DND-41 (cell line): ENCODE data around the gene HAUS7.

Experiments
- ATAC-seq: fragments of 200-7000 bp; cut with Tn5 transposase; 3 replicates; pipeline ENCODE4 v1.9.1; 2021; ENCODE audit warnings: low read depth; ENCODE audit not compliant: insufficient read depth
- DNase-seq: peaks from one replicate; pipeline ENCODE4 v3.0.0-alpha.2; 2020
- H2AFZ ChIP-seq: 2 replicates; pipeline ENCODE4 v1.6.0; 2012; ENCODE audit warnings: low read depth, low read length
- H3K27ac ChIP-seq: 2 replicates; pipeline ENCODE4 v1.5.1; 2012; ENCODE audit warnings: low read length, inconsistent platforms
- H3K27me3 ChIP-seq: fragments of 200-600 bp; sonication (generic); 2 replicates; pipeline ENCODE4 v1.6.0; 2012; ENCODE audit warnings: low read length, mild to moderate bottlenecking, inconsistent platforms; ENCODE audit not compliant: insufficient read depth, poor library complexity
- H3K36me3 ChIP-seq: 2 replicates; pipeline ENCODE4 v1.5.1; 2012; ENCODE audit warnings: low read length, inconsistent platforms; ENCODE audit not compliant: insufficient read depth
- H3K4me1 ChIP-seq: 2 replicates; pipeline ENCODE4 v1.5.1; 2012; ENCODE audit warnings: mild to moderate bottlenecking, low read length; ENCODE audit not compliant: insufficient read depth
- H3K4me2 ChIP-seq: 2 replicates; pipeline ENCODE4 v1.6.0; 2012; ENCODE audit warnings: mild to moderate bottlenecking, moderate library complexity, low read length, inconsistent platforms; ENCODE audit not compliant: insufficient read depth
- H3K4me3 ChIP-seq, 2 experiments: fragments of 200-600 bp in 1 of 2; shearing (Covaris generic) in 1 of 2; 2 replicates each; pipeline ENCODE4 v1.5.1; 2012 to 2016; ENCODE audit warnings: inconsistent platforms in 2 of 2, low read length in 2 of 2, mild to moderate bottlenecking in 2 of 2, low read depth in 1 of 2, moderate library complexity in 1 of 2
- H3K79me2 ChIP-seq: 2 replicates; pipeline ENCODE4 v1.6.0; 2012; ENCODE audit warnings: low read length, inconsistent platforms; ENCODE audit not compliant: insufficient read depth
- H3K9ac ChIP-seq: 2 replicates; pipeline ENCODE4 v1.6.0; 2012; ENCODE audit warnings: low read depth, mild to moderate bottlenecking, inconsistent platforms, low read length, moderate library complexity
- H3K9me3 ChIP-seq: 2 replicates; pipeline ENCODE4 v1.5.1; 2012; ENCODE audit warnings: low read length, moderate library complexity, mild to moderate bottlenecking, inconsistent platforms; ENCODE audit not compliant: insufficient read depth, severe bottlenecking
- H4K20me1 ChIP-seq: 2 replicates; pipeline ENCODE4 v1.6.0; 2012; ENCODE audit warnings: low read length; ENCODE audit not compliant: insufficient read depth
- CTCF ChIP-seq: IDR thresholded peaks from 2 replicates; pipeline ENCODE4 v1.5.1; 2012; ENCODE audit warnings: borderline replicate concordance, low read length, moderate library complexity, mild to moderate bottlenecking; ENCODE audit not compliant: poor library complexity, severe bottlenecking; ENCODE audit errors: extremely low read depth
- EZH2 ChIP-seq: IDR thresholded peaks from 3 replicates; pipeline ENCODE4 v1.6.1; 2012; ENCODE audit warnings: borderline replicate concordance, low read depth, mild to moderate bottlenecking, moderate library complexity, low read length, inconsistent platforms; ENCODE audit not compliant: severe bottlenecking

The HAUS7 gene

GRCh38 chrX:153496590-153496959 is 26.2 kb upstream of the HAUS7 start:
- H3K4me3 ChIP-seq: no peak overlapping the region
- H3K27me3 ChIP-seq: no peaks in the 10 kb centered on the region
- no peak overlapping the region for H3K4me2 ChIP-seq
- ATAC-seq (no peak), DNase-seq (no peak)
- H3K36me3 ChIP-seq: no peaks in the 10 kb centered on the region
- H3K4me1 ChIP-seq: no peaks in the 10 kb centered on the region
- H3K27ac ChIP-seq: no peak overlapping the region
- no peak overlapping the region for H2AFZ ChIP-seq
- H4K20me1 ChIP-seq: no peaks in the 10 kb centered on the region
- TF ChIP-seq EZH2: no peak
- TF ChIP-seq CTCF: no peak
- H3K9ac ChIP-seq: no peak overlapping the region
- no peaks in the 10 kb centered on the region for H3K79me2 ChIP-seq
- no peaks in the 10 kb centered on the region for H3K9me3 ChIP-seq

GRCh38 chrX:153495903-153496589 is 25.7 kb upstream of the HAUS7 start:
- Histone ChIP-seq H3K27me3 (no peaks in the 10 kb centered on the region), H3K4me1 (no peaks in the 10 kb centered on the region), H3K9me3 (no peaks in the 10 kb centered on the region), H3K9ac (no peak overlapping the region), H3K79me2 (no peaks in the 10 kb centered on the region), H4K20me1 (no peaks in the 10 kb centered on the region), H3K4me3 (no peak overlapping the region), H3K27ac (no peak overlapping the region), H3K4me2 (no peak overlapping the region), H2AFZ (no peak overlapping the region), H3K36me3 (no peaks in the 10 kb centered on the region)
- ATAC-seq: no peak
- DNase-seq: no peak
- no peak for TF ChIP-seq EZH2
- TF ChIP-seq CTCF: no peak

- Histone ChIP-seq H3K27ac (no peak overlapping the region), H3K79me2 (no peaks in the 10 kb centered on the region), H3K27me3 (no peaks in the 10 kb centered on the region), H3K4me3 (no peak overlapping the region), H3K9ac (no peak overlapping the region), H3K9me3 (no peaks in the 10 kb centered on the region), H3K4me1 (no peaks in the 10 kb centered on the region), H3K36me3 (no peaks in the 10 kb centered on the region), H3K4me2 (no peak overlapping the region), H2AFZ (no peak overlapping the region), H4K20me1 (no peaks in the 10 kb centered on the region)
- DNase-seq: no peak
- TF ChIP-seq EZH2 (no peak), CTCF (no peak)
- no peak for ATAC-seq
Measured at GRCh38 chrX:153495362-153495751, 25.0 kb upstream of the HAUS7 start.
